A549 (cell line): ENCODE measurements around the gene RNF144A. TPM values are rescaled to one million over a fixed set of nuclear protein-coding genes. Genes with fewer than 3 reads are reported as not detected.

ENCODE experiments used
- ATAC-seq, 2 experiments: fragments of 200-7000 bp in 1 of 2; fragments of >200 bp in 1 of 2; cut with Nextera tagmentation in 1 of 2; cut with Tn5 transposase in 1 of 2; 3 replicates each; pipeline versions ENCODE4 v1.8.0 to v1.9.1; 2018 to 2020; ENCODE audit warnings: mild to moderate bottlenecking in 1 of 2, moderate library complexity in 1 of 2
- CTCF ChIA-PET: fragments of 300-600 bp; sonication (Branson Sonifier 250); formaldehyde crosslinking; extraction: SDS; loops from one replicate; lab custom pipeline; 2021; ENCODE audit warnings: antibody characterized with exemption, inconsistent platforms; lab: Yijun Ruan, JAX
- POLR2A ChIA-PET: fragments of 350-600 bp; formaldehyde crosslinking; extraction: SDS; loops from one replicate; lab custom pipeline; 2021; ENCODE audit warnings: antibody characterized with exemption, inconsistent platforms; lab: Yijun Ruan, JAX
- DNase-seq, 2 experiments: peaks; one replicate each; pipeline versions ENCODE4 v3.0.0 to v3.0.0-alpha.2; 2011 to 2016; ENCODE audit warnings: low read depth in 1 of 2, low spot score in 1 of 2
- FAIRE-seq: peaks from 2 replicates; lab custom pipeline; 2011; peaks lifted over from hg19 to GRCh38; lab: Jason Lieb, UNC
- H3K27ac ChIP-seq, 2 experiments: fragments of >200 bp; sonication (Bioruptor Twin); formaldehyde crosslinking; 3 replicates each; pipeline ENCODE4 v1.5.1; 2016 to 2017
- H3K4me1 ChIP-seq: fragments of >200 bp; sonication (Bioruptor Twin); formaldehyde crosslinking; 3 replicates; pipeline ENCODE4 v1.6.1; 2016
- H3K4me2 ChIP-seq: fragments of >200 bp; sonication (Bioruptor Twin); formaldehyde crosslinking; 3 replicates; pipeline ENCODE4 v1.6.1; 2016
- H3K4me3 ChIP-seq: fragments of >200 bp; sonication (Bioruptor Twin); formaldehyde crosslinking; 3 replicates; pipeline ENCODE4 v1.5.1; 2016
- H3K9me3 ChIP-seq: fragments of >200 bp; sonication (Bioruptor Twin); formaldehyde crosslinking; 3 replicates; pipeline ENCODE4 v1.6.1; 2016
- CBX8 ChIP-seq: fragments of 200-600 bp; sonication (generic); IDR thresholded peaks from 2 replicates; pipeline ENCODE4 v1.6.1; 2016
- CHD2 ChIP-seq: fragments of 150-350 bp; IDR thresholded peaks from 2 replicates; pipeline ENCODE4 v1.6.1; 2014; ENCODE audit warnings: low read length; ENCODE audit not compliant: partially characterized antibody
- E2F6 ChIP-seq: IDR thresholded peaks from 2 replicates; pipeline ENCODE4 v1.6.1; 2012; ENCODE audit warnings: low read depth, borderline replicate concordance
- EHMT2 ChIP-seq: fragments of 200-600 bp; sonication (generic); IDR thresholded peaks from 2 replicates; pipeline ENCODE4 v1.6.1; 2016; ENCODE audit warnings: antibody characterized with exemption, low read depth, mild to moderate bottlenecking, moderate library complexity
- EP300 ChIP-seq, 2 experiments: fragments of >200 bp; sonication (Bioruptor Twin); formaldehyde crosslinking; IDR thresholded peaks; 2 replicates in 1 of 2; 3 replicates in 1 of 2; pipeline ENCODE4 v1.6.1; 2016 to 2017
- FOSB ChIP-seq: fragments of 250-450 bp; sonication (Bioruptor Pico); IDR thresholded peaks from 2 replicates; pipeline ENCODE4 v1.5.0; 2020; ENCODE audit warnings: mild to moderate bottlenecking, moderate library complexity
- FOSL2 ChIP-seq, 2 experiments: fragments of 450-650 bp in 1 of 2; fragments of >200 bp in 1 of 2; sonication (Bioruptor Twin) in 1 of 2; formaldehyde crosslinking; IDR thresholded peaks; 2 replicates each; pipeline versions ENCODE4 v1.5.0 to v1.6.1; 2016 to 2020; ENCODE audit warnings: mild to moderate bottlenecking in 1 of 2, moderate library complexity in 1 of 2
- HDAC2 ChIP-seq: fragments of 200-600 bp; sonication (generic); IDR thresholded peaks from 2 replicates; pipeline ENCODE4 v1.6.1; 2016
- HOXB13 ChIP-seq: fragments of 250-450 bp; sonication (Bioruptor Pico); IDR thresholded peaks from 2 replicates; pipeline ENCODE4 v1.5.0; 2020; ENCODE audit warnings: low read depth, mild to moderate bottlenecking, moderate library complexity
- JUNB ChIP-seq: fragments of >200 bp; sonication (Bioruptor Twin); formaldehyde crosslinking; IDR thresholded peaks from 2 replicates; pipeline ENCODE4 v1.6.1; 2016
- KDM1A ChIP-seq: fragments of 200-600 bp; sonication (generic); IDR thresholded peaks from 2 replicates; pipeline ENCODE4 v1.6.1; 2016; ENCODE audit warnings: low read depth, mild to moderate bottlenecking
- KDM5A ChIP-seq: fragments of 200-600 bp; sonication (generic); IDR thresholded peaks from 2 replicates; pipeline ENCODE4 v1.6.1; 2016; ENCODE audit warnings: antibody characterized with exemption, mild to moderate bottlenecking
- MAFK ChIP-seq: fragments of 450-650 bp; IDR thresholded peaks from 2 replicates; pipeline ENCODE4 v1.6.1; 2014; ENCODE audit not compliant: partially characterized antibody
- MYC ChIP-seq: IDR thresholded peaks from 2 replicates; pipeline ENCODE4 v1.6.1; 2012; ENCODE audit warnings: mild to moderate bottlenecking, inconsistent platforms, low read length, improper control_type of control experiment, borderline replicate concordance
- NFE2L2 ChIP-seq: fragments of 150-350 bp; conservative IDR thresholded peaks from 2 replicates; pipeline ENCODE4 v1.6.1; 2014; ENCODE audit warnings: low read length
- NR3C1 ChIP-seq: fragments of >200 bp; sonication (Bioruptor Twin); formaldehyde crosslinking; IDR thresholded peaks from 3 replicates; pipeline ENCODE4 v1.6.1; 2017
- POLR2A ChIP-seq: IDR thresholded peaks from 2 replicates; pipeline ENCODE4 v1.6.1; 2012; ENCODE audit warnings: mild to moderate bottlenecking, low read length
- RARB ChIP-seq: fragments of 250-450 bp; sonication (Bioruptor Pico); IDR thresholded peaks from 2 replicates; pipeline ENCODE4 v1.8.0; 2021; ENCODE audit warnings: mild to moderate bottlenecking, moderate library complexity
- RNF2 ChIP-seq: fragments of 200-600 bp; sonication (generic); IDR thresholded peaks from 2 replicates; pipeline ENCODE4 v1.6.1; 2016; ENCODE audit warnings: low read depth, mild to moderate bottlenecking, antibody characterized with exemption, moderate library complexity, borderline replicate concordance
- SMC3 ChIP-seq: fragments of >200 bp; sonication (Bioruptor Twin); formaldehyde crosslinking; IDR thresholded peaks from 3 replicates; pipeline ENCODE4 v1.6.1; 2018; ENCODE audit warnings: inconsistent platforms
- SREBF2 ChIP-seq: fragments of 450-650 bp; IDR thresholded peaks from 2 replicates; pipeline ENCODE4 v1.6.1; 2014; ENCODE audit warnings: mild to moderate bottlenecking, moderate library complexity
- TFCP2L1 ChIP-seq: fragments of 250-450 bp; sonication (Bioruptor Pico); IDR thresholded peaks from 2 replicates; pipeline ENCODE4 v1.5.0; 2021; ENCODE audit warnings: mild to moderate bottlenecking
- TP53 ChIP-seq: fragments of 250-450 bp; sonication (Bioruptor Pico); IDR thresholded peaks from 2 replicates; pipeline ENCODE4 v1.5.0; 2021; ENCODE audit warnings: mild to moderate bottlenecking, moderate library complexity
- USF2 ChIP-seq: fragments of 450-650 bp; IDR thresholded peaks from 2 replicates; pipeline ENCODE4 v1.6.1; 2014; ENCODE audit warnings: antibody characterized with exemption
- ZC3H11A ChIP-seq: fragments of 450-650 bp; IDR thresholded peaks from 2 replicates; pipeline ENCODE4 v1.6.1; 2014; ENCODE audit warnings: antibody characterized with exemption, mild to moderate bottlenecking
- ZFP36 ChIP-seq: fragments of 450-650 bp; IDR thresholded peaks from 2 replicates; pipeline ENCODE4 v1.6.1; 2014; ENCODE audit warnings: borderline replicate concordance; ENCODE audit not compliant: partially characterized antibody
- WGBS: methylation state at CpG from one replicate; pipeline ENCODE4 v1.1.6; 2017; ENCODE audit errors: missing lambda C conversion rate; 5-methylcytosine and 5-hydroxymethylcytosine counted together
- polyA plus RNA-seq, 4 experiments: library from polyadenylated mRNA; depleted of rRNA in 3 of 4; stranded (reverse); fragments of >200 nt; fragmentation: RNase III in 1 of 4; extraction: RNeasy Plus Mini Kit Qiagen cat#74134 plus additional on column Dnase treatment in 1 of 4; gene quantifications; 2 replicates in 3 of 4; 3 replicates in 1 of 4; pipeline ENCODE4 v1.2.3, GENCODE V29; 2011 to 2017
- TF ChIP-seq, protein P1 (sequence below): fragments of 250-450 bp; sonication (Bioruptor Pico); IDR thresholded peaks from 2 replicates; pipeline ENCODE4 v1.5.0; 2021; ENCODE audit warnings: mild to moderate bottlenecking, moderate library complexity, borderline replicate concordance

RNF144A gene
- polyA plus RNA-seq, 2 of the 4 experiments (the other 2 are of a cell fraction): 4.4 to 9.6 TPM

- ATAC-seq: no peak
- WGBS: 9% methylated on average over 2 of the region's 2 CpGs
- H3K9me3 ChIP-seq: no peaks in the 10 kb centered on the region; the same call in 2 of the 3 replicates
- no peak overlapping the region for H3K4me2 ChIP-seq
- TF ChIP-seq FOSB (CRISPR knock-in tag): no peak
- no peak for TF ChIP-seq USF2
- no peak for TF ChIP-seq SMC3
- no peak for TF ChIP-seq MAFK
- no peak for TF ChIP-seq JUNB
- TF ChIP-seq ZFP36: no peak
- no peak for TF ChIP-seq POLR2A
- TF ChIP-seq TFCP2L1: no peak
- TF ChIP-seq, all 56 proteins: peak for 0
- CTCF ChIA-PET: no interaction called here
- FAIRE-seq (no peak), DNase-seq (no peak)
- Histone ChIP-seq H3K27ac (no peak overlapping the region), H3K4me3 (no peak overlapping the region), H3K4me1 (peaks cover 4% of the 10 kb centered on the region; the same call in 1 of the 3 replicates)
- POLR2A ChIA-PET: no interaction called here
Observed at GRCh38 chr2:6880200-6880733, 36.9 kb upstream of the RNF144A start.

DNA sequence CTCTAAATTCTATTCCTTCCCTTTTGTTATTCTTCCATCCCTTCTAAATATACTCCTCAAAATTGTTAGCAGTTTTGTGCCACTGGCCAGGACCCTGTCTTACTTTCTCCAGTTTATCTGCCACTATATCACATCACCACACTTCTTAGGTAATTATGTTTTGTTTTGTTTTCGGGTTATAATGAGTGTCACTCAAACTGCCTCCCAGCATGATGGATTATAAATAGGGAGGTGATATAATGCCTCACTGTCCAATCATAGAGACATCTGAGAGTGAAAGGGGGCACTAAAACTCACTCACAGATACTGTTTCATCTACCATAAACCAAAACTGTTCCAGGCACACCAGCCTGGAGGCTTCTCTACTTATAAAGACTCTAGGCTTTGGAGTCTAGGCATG is 36.2 kb upstream of the RNF144A start:
- DNase-seq (no peak), ATAC-seq (no peak), FAIRE-seq (no peak)
- H3K4me3 ChIP-seq: no peak overlapping the region
- peaks cover 4% of the 10 kb centered on the region; the same call in 1 of the 3 replicates for H3K4me1 ChIP-seq
- no peaks in the 10 kb centered on the region for H3K9me3 ChIP-seq
- TF ChIP-seq RARB (CRISPR knock-in tag) (no peak), E2F6 (no peak), HOXB13 (no peak), ZC3H11A (no peak), RNF2 (no peak), CHD2 (no peak), NR3C1 (no peak), SREBF2 (no peak), KDM1A (no peak), FOSL2 (IDR thresholded peaks at IDR 0.05) (no peak), FOSL2 (CRISPR knock-in tag; IDR thresholded peaks at IDR 0.05) (no peak), EHMT2 (no peak)
- POLR2A ChIA-PET: no interaction called here
- CTCF ChIA-PET: no interaction called here
- H3K4me2 ChIP-seq: no peak overlapping the region
- H3K27ac ChIP-seq: no peak overlapping the region
- 3% methylated on average over 1 of the region's 1 CpG for WGBS

DNA sequence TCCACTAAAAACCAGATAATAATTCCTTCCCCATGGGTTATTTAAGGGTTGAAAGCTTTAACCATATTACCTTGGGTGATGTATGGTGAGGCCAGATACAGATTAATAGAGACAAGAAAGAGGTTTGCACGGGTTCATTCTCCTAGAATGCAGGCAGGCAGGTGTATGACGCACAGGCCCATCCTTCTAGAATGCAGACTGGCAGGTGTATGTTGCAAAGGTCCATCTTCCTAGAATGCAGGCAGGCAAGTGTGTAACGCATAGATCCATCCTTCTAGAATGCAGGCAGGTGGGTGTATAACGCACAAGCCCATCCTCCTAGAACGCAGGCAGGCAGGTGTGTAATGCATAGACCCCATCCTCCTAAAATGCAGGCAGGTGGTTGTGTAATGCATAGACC is 35.7 kb upstream of the RNF144A start:
- Histone ChIP-seq H3K4me3 (no peak overlapping the region), H3K9me3 (no peaks in the 10 kb centered on the region), H3K27ac (no peak overlapping the region), H3K4me2 (no peak overlapping the region), H3K4me1 (peaks cover 4% of the 10 kb centered on the region; the same call in 1 of the 3 replicates)
- FAIRE-seq: no peak
- ATAC-seq: no peak
- 10% methylated on average over 5 of the region's 5 CpGs for WGBS
- TF ChIP-seq KDM5A (no peak), POLR2A (peak; percentile 10; the same call in 1 of the 2 replicates)
- POLR2A ChIA-PET: no interaction called here
- no peak for DNase-seq
- CTCF ChIA-PET: no interaction called here

DNA sequence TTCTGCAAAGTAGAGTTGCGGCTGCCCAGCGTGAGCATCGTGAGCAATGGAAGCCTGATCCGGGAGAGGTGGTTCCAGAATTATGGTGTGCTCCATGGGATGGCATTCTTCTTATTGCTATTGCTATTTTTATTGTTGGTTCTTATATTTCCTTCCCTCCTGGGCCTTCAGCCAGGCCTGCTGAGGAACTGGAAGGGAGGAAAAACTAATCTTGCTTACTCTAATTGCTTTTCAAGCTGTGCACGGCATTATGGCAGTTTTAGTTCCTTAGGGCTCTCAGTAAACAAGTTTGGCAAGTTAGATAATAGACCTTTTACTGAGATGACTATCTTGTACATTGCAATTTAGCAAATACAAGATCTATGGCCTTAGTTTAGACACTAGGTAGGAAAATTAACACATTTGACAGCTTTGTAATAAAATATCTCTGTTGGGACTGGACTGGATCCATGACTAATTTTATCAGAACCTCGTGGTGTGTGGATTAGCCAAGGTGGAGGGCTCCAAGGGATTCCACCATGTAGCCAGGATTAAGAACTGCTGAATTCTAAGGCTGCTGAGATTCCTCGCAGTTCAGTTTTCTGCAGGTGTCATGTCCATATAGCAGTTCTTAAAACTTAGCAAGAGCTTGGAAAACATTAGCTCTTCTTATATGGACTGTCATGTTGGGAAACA is 33.6 kb upstream of the RNF144A start:
- FAIRE-seq: no peak
- H3K9me3 ChIP-seq: no peaks in the 10 kb centered on the region
- no peak for ATAC-seq
- H3K4me2 ChIP-seq: no peak overlapping the region
- ChIA-PET CTCF (interaction anchor here (1.3 kb wide), 1 partner anchor 161 kb away, joined by 5 read pairs; no protein-coding TSS in a partner anchor), POLR2A (no interaction called here)
- no peak for DNase-seq
- 20% methylated on average over 7 of the region's 7 CpGs for WGBS
- TF ChIP-seq EP300 (IDR thresholded peaks at IDR 0.05): no peak
- no peak for TF ChIP-seq MYC
- no peak for TF ChIP-seq USF2
- no peak for TF ChIP-seq JUNB
- TF ChIP-seq HDAC2: no peak
- TF ChIP-seq SREBF2: no peak
- no peak for TF ChIP-seq RNF2
- TF ChIP-seq CBX8: no peak
- no peak for TF ChIP-seq TP53 (CRISPR knock-in tag)
- TF ChIP-seq, protein P1, sequence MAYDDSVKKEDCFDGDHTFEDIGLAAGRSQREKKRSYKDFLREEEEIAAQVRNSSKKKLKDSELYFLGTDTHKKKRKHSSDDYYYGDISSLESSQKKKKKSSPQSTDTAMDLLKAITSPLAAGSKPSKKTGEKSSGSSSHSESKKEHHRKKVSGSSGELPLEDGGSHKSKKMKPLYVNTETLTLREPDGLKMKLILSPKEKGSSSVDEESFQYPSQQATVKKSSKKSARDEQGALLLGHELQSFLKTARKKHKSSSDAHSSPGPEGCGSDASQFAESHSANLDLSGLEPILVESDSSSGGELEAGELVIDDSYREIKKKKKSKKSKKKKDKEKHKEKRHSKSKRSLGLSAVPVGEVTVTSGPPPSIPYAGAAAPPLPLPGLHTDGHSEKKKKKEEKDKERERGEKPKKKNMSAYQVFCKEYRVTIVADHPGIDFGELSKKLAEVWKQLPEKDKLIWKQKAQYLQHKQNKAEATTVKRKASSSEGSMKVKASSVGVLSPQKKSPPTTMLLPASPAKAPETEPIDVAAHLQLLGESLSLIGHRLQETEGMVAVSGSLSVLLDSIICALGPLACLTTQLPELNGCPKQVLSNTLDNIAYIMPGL: no peak
- TF ChIP-seq NFE2L2: no peak
- H3K27ac ChIP-seq: no peak overlapping the region
- H3K4me3 ChIP-seq: no peak overlapping the region
- H3K4me1 ChIP-seq: no peaks in the 10 kb centered on the region
